Activated T-helper 1 cell treated with Interleukin-2 at 50 U/mL for 16 hours (primary cell): ENCODE data around the gene CCL26.

Source experiments
- DNase-seq: peaks from one replicate; pipeline ENCODE4 v3.0.0-alpha.2; 2020; ENCODE audit warnings: low read depth

Gene CCL26

GRCh38 chr7:75772081-75773077 lies at the start of gene CCL26:
Gene CCL26 (minus strand): TSS chr7:75772211. CDS start chr7:75772176, 35 bp downstream.
- no peak for DNase-seq

GRCh38 chr7:75820688-75821087 lies 48.7 kb upstream of the CCL26 start:
- no peak for DNase-seq

DNA sequence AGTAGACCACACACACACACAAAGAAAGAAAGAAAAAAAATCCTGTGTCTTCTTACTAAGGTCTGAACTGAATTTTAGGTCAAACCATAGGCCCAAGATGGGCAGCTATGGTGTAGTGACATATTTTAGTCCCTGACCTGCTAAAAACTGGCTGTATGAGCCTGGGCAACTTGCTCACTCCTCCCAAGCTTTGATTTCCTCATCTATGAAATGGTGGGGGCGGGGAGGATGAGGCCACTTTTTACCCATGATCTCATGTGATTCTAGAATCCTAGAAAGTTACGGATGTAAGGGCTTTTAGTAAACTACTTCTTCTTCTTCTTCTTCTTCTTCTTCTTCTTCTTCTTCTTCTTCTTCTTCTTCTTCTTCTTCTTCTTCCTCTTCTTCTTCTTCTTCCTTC lies 47.7 kb upstream of the CCL26 start:
- DNase-seq = no peak

GRCh38 chr7:75818472-75818871 lies 46.5 kb upstream of the CCL26 start:
- DNase-seq = no peak

GRCh38 chr7:75817116-75817515 lies 45.1 kb upstream of the CCL26 start:
- DNase-seq = no peak

GRCh38 chr7:75815418-75816064 lies 43.5 kb upstream of the CCL26 start:
- DNase-seq = no peak

- no peak for DNase-seq
These were observed 42.5 kb upstream of the CCL26 start for GRCh38 chr7:75814407-75814947.

- no peak for DNase-seq
These were observed 41.8 kb upstream of the CCL26 start, which contains the start of gene CCL24 for GRCh38 chr7:75813781-75814236. Gene CCL24 (minus strand): TSS chr7:75813806. CDS start chr7:75813715, 91 bp downstream.

GRCh38 chr7:75813084-75813483 lies 41.1 kb upstream of the CCL26 start:
- no peak for DNase-seq

DNA sequence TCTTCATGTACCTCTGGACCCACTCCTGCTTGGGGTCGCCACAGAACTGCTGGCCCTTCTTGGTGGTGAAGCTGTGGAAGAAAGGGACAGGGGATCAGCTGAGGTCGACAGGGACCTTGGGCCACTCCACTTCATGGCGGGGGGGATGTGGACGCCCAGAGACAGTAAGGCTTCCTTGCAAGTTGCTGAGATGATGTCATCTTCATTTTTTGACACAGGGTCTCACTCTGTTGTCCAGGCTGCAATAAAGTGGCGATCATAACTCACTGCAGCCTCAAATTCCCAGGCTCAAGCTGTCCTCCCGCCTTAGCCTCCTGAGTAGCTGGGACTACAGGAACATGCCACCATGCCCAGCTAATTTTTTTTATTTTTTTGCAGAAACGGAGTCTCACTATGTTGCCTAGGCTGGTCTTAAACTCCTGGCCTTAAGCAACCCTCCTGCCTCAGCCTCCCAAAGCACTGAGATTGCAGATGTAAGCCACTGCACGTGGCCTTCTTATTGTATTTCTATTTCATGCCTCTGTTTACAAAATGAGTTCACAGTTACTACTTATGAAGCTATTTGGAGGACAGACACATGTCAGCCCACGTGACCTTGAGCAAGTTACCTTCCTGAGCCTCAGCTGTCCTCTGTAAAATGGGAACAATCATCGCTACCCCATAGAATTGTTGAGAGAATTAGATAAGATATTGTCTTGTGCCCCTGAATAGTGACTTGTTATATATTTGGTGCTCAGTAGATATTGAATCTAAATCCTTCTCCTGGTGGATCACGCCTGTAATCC lies 40.1 kb upstream of the CCL26 start:
- DNase-seq = no peak

DNA sequence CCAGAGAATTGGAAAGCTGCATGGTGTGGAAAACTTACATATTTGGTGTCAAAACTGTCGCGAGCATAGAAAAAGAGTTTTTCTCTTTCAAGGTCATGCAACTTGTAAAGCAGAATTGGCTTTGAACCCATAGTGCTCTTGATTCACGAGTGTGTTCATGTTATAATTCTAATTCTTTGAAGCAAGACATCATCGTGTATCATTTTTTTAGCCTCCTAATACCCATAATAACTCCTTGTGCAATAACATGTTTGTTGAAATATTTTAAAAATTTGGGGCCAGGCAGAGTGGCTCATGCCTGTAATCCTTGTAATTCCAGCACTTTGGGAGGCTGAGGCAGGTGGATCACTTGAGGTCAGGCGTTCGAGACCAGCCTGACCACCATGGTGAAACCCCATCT lies 37.4 kb upstream of the CCL26 start:
- no peak for DNase-seq

GRCh38 chr7:75808106-75808505 lies 36.1 kb upstream of the CCL26 start:
- no peak for DNase-seq

GRCh38 chr7:75807452-75807851 lies 35.4 kb upstream of the CCL26 start:
- no peak for DNase-seq

DNA sequence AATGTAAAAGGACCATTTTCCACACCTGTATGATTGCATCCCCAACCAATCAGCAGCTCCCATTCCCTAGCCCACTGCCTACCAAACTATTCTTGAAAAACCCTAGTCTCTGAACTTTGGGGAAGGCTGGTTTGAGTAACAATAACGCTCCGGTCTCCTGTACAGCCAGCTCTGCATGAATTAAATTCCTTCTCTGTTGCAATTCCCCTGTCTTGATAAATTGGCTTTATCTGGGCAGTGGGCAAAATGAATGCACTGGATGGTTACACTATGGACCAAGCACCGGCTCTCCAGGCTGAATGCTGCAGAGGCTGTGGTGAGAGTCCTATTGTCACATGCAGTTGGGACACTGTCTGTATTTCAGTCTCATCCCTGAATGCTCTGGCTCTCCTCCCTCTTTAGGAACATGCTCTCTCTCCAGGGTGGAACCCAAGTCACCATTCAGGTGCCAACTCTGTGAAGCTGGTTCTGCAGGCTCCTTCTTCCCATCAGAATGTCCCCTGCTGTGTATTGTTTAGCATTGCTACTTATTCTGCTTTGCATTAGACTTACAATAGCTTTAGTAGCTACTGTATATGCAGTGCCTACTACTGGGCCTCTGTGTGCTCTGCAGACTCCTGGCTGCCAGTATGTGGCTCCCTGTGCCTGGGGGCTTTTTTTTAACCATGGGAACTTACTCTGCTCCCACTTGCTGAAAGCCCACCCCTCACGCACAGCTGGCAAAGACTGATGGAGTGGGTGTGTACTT lies 34.7 kb upstream of the CCL26 start:
- DNase-seq = no peak

- DNase-seq = no peak
These were observed 32.7 kb upstream of the CCL26 start for GRCh38 chr7:75804705-75805104.

DNA sequence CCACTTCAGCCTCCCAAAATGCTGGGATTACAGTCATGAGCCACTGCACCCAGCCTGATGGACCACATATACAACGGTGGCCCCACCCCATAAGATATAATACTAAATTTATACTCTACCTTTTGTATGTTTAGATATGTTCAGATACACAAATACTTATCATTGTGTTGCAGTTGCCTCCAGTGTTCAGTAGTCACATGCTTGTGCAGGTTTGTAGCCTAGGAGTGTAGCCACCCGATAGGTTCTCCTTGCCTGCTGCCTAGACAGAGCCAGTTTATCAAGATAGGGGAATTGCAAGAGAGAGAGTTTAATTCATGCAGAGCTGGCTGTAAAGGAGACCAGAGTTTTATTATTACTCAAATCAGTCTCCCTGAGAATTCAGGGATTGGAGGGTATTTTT lies 32.0 kb upstream of the CCL26 start:
- DNase-seq = no peak

DNA sequence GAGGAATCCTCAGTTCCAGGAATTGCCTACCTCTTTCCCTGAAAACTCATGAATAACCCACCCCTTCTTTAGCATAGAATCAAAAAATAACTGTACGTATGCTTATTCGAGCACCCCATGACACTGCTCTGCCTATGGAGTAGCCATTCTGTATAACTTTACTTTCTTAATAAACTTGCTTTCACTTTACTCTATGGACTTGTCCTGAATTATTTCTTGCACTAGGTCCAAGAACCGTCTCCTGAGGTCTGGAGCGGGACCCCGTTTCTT lies 30.5 kb upstream of the CCL26 start:
- no peak for DNase-seq

- no peak for DNase-seq
These were observed 26.8 kb upstream of the CCL26 start for GRCh38 chr7:75798770-75799169.

DNA sequence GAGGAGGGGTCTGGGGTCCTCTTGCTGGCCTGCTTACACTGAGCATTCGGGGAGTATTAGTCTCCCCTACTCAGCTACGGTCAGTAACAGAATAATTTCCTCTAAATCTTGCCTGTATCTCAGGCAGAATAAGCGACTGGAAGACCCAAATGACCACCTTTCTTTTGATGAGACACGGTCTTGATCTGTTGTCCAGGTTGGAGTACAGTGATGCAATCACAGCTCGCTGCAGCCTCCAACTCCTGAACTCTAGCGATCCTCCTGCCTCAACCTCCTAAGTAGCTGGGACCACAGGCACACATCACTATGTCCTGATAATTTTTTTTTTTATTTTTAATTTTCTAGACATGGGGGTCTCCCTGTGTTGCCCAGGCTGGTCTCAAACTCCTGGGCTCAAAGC lies 24.4 kb upstream of the CCL26 start:
- no peak for DNase-seq

DNA sequence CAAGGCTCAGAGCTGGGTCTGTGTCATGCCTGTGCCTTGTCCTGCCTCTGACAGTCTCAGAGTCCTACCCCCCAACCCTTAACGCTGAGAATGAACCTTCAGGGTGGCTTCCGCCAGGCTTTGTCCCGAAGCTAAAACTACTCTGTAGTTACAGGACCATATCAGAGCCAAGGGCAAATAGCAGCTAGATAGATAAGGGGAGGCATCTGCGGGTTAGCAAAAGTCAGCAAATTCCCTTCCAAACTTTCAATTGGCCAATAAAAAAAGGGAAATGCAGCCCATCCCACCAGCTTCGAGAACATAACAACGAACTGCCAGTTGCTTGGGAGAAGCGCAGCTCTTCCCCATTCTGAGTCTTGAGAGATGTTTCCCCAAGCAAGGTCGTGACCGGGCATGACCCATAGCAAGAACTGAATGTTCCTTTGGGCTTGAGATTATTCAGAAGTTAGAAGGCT lies 23.8 kb upstream of the CCL26 start:
- DNase-seq = no peak

- DNase-seq = no peak
These were observed 21.7 kb upstream of the CCL26 start for GRCh38 chr7:75793676-75794075.
